Natural killer cell treated with Interleukin-12 subunit alpha and Interleukin-12 subunit beta and Interleukin-15 and Interleukin-18, amount 100 ng/mL, for 72 hours (primary cell): ENCODE results near the gene BMPR1B. TPM values are rescaled to one million over a fixed set of nuclear protein-coding genes. Genes with fewer than 3 reads are reported as not detected.
A peak's percentile ranks its signal among the peaks of the same experiment; 100 is the strongest.

Experiments
- ATAC-seq, 2 donors: fragments of 150-1000 bp; cut with Tn5 transposase in 1 of 2; sonication (Bioruptor Pico), chemical (Tn5 transposase) in 1 of 2; 2 replicates each; pipeline ENCODE4 v1.10.0; 2021
- DNase-seq: peaks from one replicate; pipeline ENCODE4 v3.0.0; 2022; ENCODE audit warnings: low spot score
- H3K27ac Mint-ChIP-seq, 2 donors: 1 replicate in 1 of 2; 2 replicates in 1 of 2; pipeline ENCODE4 v1.8.0; 2022; ENCODE audit warnings: mixed read lengths in 2 of 2, mild to moderate bottlenecking in 1 of 2, moderate library complexity in 1 of 2
- H3K27me3 Mint-ChIP-seq, 2 donors: 1 replicate in 1 of 2; 2 replicates in 1 of 2; pipeline ENCODE4 v1.8.0; 2022; ENCODE audit warnings: mixed read lengths in 2 of 2
- H3K36me3 Mint-ChIP-seq: one replicate; pipeline ENCODE4 v1.8.0; 2022; ENCODE audit warnings: mixed read lengths
- H3K4me1 Mint-ChIP-seq, 2 donors: 1 replicate in 1 of 2; 2 replicates in 1 of 2; pipeline ENCODE4 v1.8.0; 2022; ENCODE audit warnings: low read depth in 2 of 2, mixed read lengths in 2 of 2, mild to moderate bottlenecking in 1 of 2
- H3K4me3 Mint-ChIP-seq: one replicate; pipeline ENCODE4 v1.8.0; 2022; ENCODE audit warnings: mixed read lengths
- H3K9me3 Mint-ChIP-seq: 2 replicates; pipeline ENCODE4 v1.8.0; 2022; ENCODE audit warnings: mixed read lengths
- total RNA-seq, 2 donors: library from RNA; stranded (reverse); gene quantifications; one replicate each; pipeline ENCODE4 v1.2.3, GENCODE V29; 2022

Gene BMPR1B
- total RNA-seq, 2 donors from 2014 or later = not detected

DNA sequence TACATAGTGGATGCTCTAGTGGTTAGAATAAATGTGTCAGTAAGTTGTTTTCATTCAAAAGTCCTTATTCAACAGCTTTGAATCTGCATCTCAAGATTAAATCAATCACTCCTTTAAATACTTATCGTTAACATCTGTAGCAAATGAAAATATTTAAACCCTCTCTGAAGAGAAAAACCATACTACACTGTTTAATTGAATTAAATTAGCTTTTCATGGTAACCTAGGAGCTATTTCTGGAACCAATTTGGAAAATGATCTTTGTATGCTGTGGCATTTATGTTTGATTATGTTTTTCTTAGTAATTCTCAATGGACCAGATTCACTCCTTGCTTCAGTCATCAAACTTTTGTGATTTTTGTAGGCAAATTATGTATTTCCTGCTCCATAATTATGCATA lies 9.7 kb downstream of the BMPR1B start:
- peaks cover 10 to 14% of the 10 kb centered on the region in 2 donors for H3K27me3 Mint-ChIP-seq
- no peak overlapping the region for H3K27ac Mint-ChIP-seq
- H3K4me1 Mint-ChIP-seq = no peaks in the 10 kb centered on the region
- DNase-seq (no peak), ATAC-seq (no peak)
- no peak overlapping the region for H3K4me3 Mint-ChIP-seq
- no peaks in the 10 kb centered on the region for H3K36me3 Mint-ChIP-seq
- no peaks in the 10 kb centered on the region for H3K9me3 Mint-ChIP-seq

DNA sequence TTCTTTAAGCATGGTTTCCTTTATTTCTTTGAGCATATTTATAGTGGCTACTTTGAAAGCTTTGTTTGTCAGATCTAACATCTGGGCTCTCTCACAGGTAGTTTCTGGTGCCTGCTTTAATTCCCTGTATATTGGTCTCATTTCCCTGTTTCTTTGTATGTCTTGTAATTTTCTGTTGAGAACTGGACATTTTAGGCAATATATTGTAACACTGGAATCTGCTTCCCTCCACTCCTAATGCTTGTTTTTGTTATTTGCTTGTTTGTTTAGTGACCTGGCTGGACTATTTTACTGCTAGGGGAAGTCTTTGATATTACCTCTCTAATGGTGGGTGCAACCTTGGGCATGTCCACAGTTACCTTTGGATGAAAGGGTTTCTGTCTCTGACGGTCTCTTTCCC lies 25.0 kb downstream of the BMPR1B start:
- ATAC-seq = no peak
- peaks cover 9% of the 10 kb centered on the region for H3K36me3 Mint-ChIP-seq
- no peak for DNase-seq
- H3K9me3 Mint-ChIP-seq = peaks cover 9% of the 10 kb centered on the region
- no peak overlapping the region for H3K4me3 Mint-ChIP-seq
- H3K27me3 Mint-ChIP-seq = no peaks in the 10 kb centered on the region
- H3K4me1 Mint-ChIP-seq = no peaks in the 10 kb centered on the region
- no peak overlapping the region for H3K27ac Mint-ChIP-seq

- no peaks in the 10 kb centered on the region for H3K4me1 Mint-ChIP-seq
- no peak overlapping the region for H3K4me3 Mint-ChIP-seq
- no peaks in the 10 kb centered on the region for H3K9me3 Mint-ChIP-seq
- H3K27ac Mint-ChIP-seq = no peak overlapping the region
- H3K36me3 Mint-ChIP-seq = no peaks in the 10 kb centered on the region
- ATAC-seq (no peak), DNase-seq (no peak)
- H3K27me3 Mint-ChIP-seq = no peaks in the 10 kb centered on the region
These were observed 33.9 kb downstream of the BMPR1B start for GRCh38 chr4:94791701-94792100.

GRCh38 chr4:94798808-94799207 lies 41.1 kb downstream of the BMPR1B start:
- Mint-ChIP-seq H3K27me3 (peaks cover 0 to 7% of the 10 kb centered on the region in 2 donors), H3K4me3 (no peak overlapping the region), H3K27ac (no peak overlapping the region), H3K4me1 (no peaks in the 10 kb centered on the region), H3K9me3 (no peaks in the 10 kb centered on the region), H3K36me3 (no peaks in the 10 kb centered on the region)
- DNase-seq (no peak), ATAC-seq (no peak)

GRCh38 chr4:94801016-94801415 lies 43.3 kb downstream of the BMPR1B start:
- DNase-seq (peak; percentile 60), ATAC-seq (no peak)
- Mint-ChIP-seq H3K36me3 (no peaks in the 10 kb centered on the region), H3K27me3 (peaks cover 0 to 7% of the 10 kb centered on the region in 2 donors), H3K9me3 (no peaks in the 10 kb centered on the region), H3K27ac (no peak overlapping the region), H3K4me1 (no peaks in the 10 kb centered on the region), H3K4me3 (no peak overlapping the region)

- H3K36me3 Mint-ChIP-seq = no peaks in the 10 kb centered on the region
These were observed 44.3 kb downstream of the BMPR1B start for GRCh38 chr4:94802091-94802490.

GRCh38 chr4:94803181-94803580 lies 45.4 kb downstream of the BMPR1B start:
- Mint-ChIP-seq H3K4me3 (no peak overlapping the region), H3K4me1 (no peaks in the 10 kb centered on the region), H3K27ac (no peak overlapping the region), H3K9me3 (no peaks in the 10 kb centered on the region), H3K36me3 (no peaks in the 10 kb centered on the region), H3K27me3 (peaks cover 0 to 7% of the 10 kb centered on the region in 2 donors)
- ATAC-seq (no peak), DNase-seq (no peak)

More at GRCh38 chr4:94802091-94802490, 44.3 kb downstream of the BMPR1B start:
- DNase-seq (no peak), ATAC-seq (no peak)
- Mint-ChIP-seq H3K4me1 (no peaks in the 10 kb centered on the region), H3K27ac (no peak overlapping the region), H3K27me3 (peaks cover 0 to 7% of the 10 kb centered on the region in 2 donors), H3K4me3 (no peak overlapping the region), H3K9me3 (no peaks in the 10 kb centered on the region)

DNA sequence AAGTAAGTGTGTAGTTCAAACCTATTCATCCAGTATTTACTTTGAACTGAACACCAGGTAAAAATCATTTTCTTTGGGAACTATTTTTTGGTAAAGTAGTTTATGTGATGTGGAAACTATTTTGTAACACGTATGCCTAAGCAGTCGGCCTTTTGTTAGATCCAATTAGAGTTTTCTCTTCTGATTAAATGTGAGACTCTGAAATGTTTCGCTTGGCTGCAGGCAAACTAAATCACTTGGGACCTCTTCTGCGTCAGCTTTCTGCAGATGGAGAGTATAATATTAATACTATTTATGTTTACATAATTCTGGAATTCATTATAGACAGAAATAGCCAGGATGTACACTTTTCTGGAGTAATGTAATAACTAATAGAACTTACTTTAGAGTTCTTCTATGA lies 46.9 kb downstream of the BMPR1B start:
- Mint-ChIP-seq H3K27ac (no peak overlapping the region), H3K27me3 (peaks cover 0 to 7% of the 10 kb centered on the region in 2 donors), H3K36me3 (no peaks in the 10 kb centered on the region), H3K9me3 (no peaks in the 10 kb centered on the region), H3K4me1 (no peaks in the 10 kb centered on the region), H3K4me3 (no peak overlapping the region)
- ATAC-seq (no peak), DNase-seq (no peak)

- H3K4me1 Mint-ChIP-seq = no peaks in the 10 kb centered on the region
- H3K27me3 Mint-ChIP-seq = peaks cover 0 to 7% of the 10 kb centered on the region in 2 donors
- H3K9me3 Mint-ChIP-seq = peaks cover 3% of the 10 kb centered on the region
- no peak overlapping the region for H3K4me3 Mint-ChIP-seq
- no peak overlapping the region for H3K27ac Mint-ChIP-seq
- H3K36me3 Mint-ChIP-seq = no peaks in the 10 kb centered on the region
- ATAC-seq = no peak
- no peak for DNase-seq
These were observed 48.6 kb downstream of the BMPR1B start for GRCh38 chr4:94806376-94806775.

DNA sequence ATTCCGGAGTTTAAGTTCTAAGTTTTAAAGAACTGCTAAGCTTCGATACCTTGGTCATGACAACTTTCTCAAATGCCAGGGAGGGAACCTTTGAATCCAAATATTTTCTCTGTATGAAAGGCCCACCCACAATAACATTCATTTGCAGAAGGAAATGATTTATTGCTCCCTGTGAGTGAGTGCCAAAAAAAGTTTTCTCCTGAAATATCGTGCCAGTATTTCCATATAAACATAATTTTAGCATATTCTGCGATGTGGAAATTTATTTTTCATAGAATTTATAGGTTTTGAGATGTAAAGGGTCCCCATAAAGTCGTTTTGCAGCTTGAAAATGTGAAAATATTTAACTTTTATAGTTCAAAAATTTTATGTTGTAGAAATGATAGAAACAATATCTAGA lies 53.9 kb downstream of the BMPR1B start:
- DNase-seq (no peak), ATAC-seq (no peak)
- Mint-ChIP-seq H3K27me3 (peaks cover 0 to 6% of the 10 kb centered on the region in 2 donors), H3K4me3 (no peak overlapping the region), H3K9me3 (peaks cover 7% of the 10 kb centered on the region), H3K27ac (no peak overlapping the region), H3K36me3 (no peaks in the 10 kb centered on the region), H3K4me1 (no peaks in the 10 kb centered on the region)

DNA sequence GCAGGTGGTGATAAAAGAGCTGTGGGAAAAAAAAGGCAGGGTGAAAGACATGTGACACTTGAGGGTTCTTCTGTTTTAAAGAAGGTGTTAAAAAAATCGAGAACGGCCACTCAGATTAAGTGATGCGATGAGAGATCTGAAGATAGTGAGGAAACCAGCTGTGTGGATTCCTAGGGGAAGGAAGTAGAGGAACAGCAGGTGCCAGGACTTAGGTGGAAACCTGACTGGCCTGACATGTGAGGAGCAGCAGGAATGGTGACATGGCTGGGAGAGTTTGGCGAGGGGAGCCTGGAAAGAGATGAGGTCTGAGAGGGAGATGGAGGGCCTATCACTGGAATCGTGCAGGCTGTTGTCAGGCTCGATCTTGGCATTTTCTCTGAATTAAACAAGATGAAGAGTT lies 55.5 kb downstream of the BMPR1B start:
- H3K4me1 Mint-ChIP-seq = no peaks in the 10 kb centered on the region
- no peak overlapping the region for H3K27ac Mint-ChIP-seq
- ATAC-seq = no peak
- peaks cover 0 to 6% of the 10 kb centered on the region in 2 donors for H3K27me3 Mint-ChIP-seq
- no peak for DNase-seq
- H3K36me3 Mint-ChIP-seq = no peaks in the 10 kb centered on the region
- H3K9me3 Mint-ChIP-seq = peaks cover 7% of the 10 kb centered on the region
- H3K4me3 Mint-ChIP-seq = no peak overlapping the region

GRCh38 chr4:94814237-94814636 lies 56.5 kb downstream of the BMPR1B start:
- Mint-ChIP-seq H3K36me3 (no peaks in the 10 kb centered on the region), H3K27ac (no peak overlapping the region), H3K4me1 (no peaks in the 10 kb centered on the region), H3K9me3 (peaks cover 7% of the 10 kb centered on the region), H3K27me3 (peaks cover 0 to 6% of the 10 kb centered on the region in 2 donors), H3K4me3 (no peak overlapping the region)
- DNase-seq (no peak), ATAC-seq (no peak)

DNA sequence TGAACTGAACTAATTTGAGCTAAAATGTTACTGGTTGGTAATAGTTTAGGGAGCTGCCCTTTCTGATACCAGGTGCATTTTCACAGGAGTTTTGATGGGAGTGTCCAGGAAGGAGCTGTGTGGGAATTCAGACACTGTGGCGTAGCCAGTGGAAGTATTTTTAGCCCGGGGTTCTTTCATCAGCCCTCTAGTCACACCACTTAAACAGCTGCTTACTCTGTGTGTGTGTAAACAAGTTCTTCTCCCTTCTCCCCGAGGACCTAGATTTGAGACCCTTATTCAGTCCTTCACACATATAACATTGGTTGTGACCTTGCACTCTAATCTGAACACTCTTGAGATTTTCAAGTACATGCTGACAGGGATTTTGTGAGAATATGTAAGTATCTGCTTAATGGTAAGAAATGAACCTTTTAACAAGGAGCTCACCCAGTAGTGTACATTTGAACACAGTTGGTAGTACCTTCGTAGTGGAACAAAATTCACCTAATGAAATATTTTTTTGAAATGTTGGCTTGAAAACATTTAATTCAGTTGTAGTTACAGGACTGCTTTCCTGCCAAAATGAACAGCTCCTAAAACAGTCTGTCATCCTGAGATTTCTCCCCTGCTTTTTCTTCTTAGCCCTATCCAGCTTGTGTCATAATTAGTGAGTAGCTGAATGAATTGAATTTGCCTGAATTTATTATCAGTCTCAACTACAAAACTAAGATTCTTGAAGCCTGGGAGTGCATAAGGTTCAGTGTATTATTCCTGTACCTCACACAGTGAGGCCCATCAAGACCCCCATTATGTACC lies 61.8 kb downstream of the BMPR1B start:
- no peak for DNase-seq
- Mint-ChIP-seq H3K27ac (no peak overlapping the region), H3K36me3 (no peaks in the 10 kb centered on the region), H3K4me1 (no peaks in the 10 kb centered on the region), H3K27me3 (peaks cover 0 to 6% of the 10 kb centered on the region in 2 donors), H3K4me3 (no peak overlapping the region), H3K9me3 (no peaks in the 10 kb centered on the region)
- no peak for ATAC-seq

DNA sequence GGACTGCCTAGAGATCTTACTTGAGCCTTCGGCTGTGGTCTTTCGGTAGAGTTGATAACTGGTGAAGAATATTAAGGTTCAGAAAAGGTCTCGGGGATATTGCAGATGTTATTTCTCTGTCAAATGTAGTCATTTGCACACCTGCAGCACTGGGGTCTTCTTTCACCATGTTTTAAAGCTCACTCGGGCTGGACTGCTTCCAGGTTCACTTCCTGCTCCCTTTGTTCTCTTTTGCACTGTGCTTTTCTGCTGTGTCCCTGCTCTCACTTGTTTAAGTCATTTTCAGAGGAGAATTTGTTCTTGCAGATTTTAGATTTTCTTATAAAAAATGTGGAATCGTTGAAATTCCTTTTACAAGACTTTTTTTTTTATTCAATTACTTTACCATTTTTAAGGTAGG lies 68.5 kb downstream of the BMPR1B start:
- Mint-ChIP-seq H3K4me1 (no peaks in the 10 kb centered on the region), H3K4me3 (no peak overlapping the region), H3K27ac (no peak overlapping the region), H3K27me3 (peaks cover 0 to 6% of the 10 kb centered on the region in 2 donors), H3K36me3 (no peaks in the 10 kb centered on the region), H3K9me3 (no peaks in the 10 kb centered on the region)
- no peak for ATAC-seq
- DNase-seq = no peak
